Measurements from ENCODE around the gene AKTIP.
"Not testable (repeated sequence)": the region's sequence is repeated elsewhere in the genome, so short reads cannot be mapped to it uniquely, and the experiment has no call there.

The AKTIP gene

DNA sequence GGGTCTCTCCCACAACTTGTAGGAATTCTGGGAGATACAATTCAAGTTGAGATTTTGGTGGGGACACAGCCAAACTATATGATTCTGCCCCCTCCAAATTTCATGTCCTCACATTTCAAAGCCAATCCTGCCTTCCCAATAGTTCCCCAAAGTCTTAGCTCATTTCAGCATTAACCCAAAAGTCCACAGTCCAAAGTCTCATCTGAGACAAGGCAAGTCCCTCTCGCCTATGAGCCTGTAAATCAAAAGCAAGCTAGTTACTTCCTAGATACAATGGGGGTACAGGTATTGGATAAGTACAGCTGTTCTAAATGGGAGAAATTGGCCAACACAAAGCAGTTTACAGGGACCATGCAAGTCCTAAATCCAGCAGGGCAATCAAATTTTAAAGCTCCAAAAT is 9.8 kb upstream of the AKTIP start:
- H3K4me3 ChIP-seq (ENCODE audit: low read length); H3K27me3 ChIP-seq (replicated peaks; ENCODE audit: control insufficient read depth, insufficient read depth, low read length); H3K4me1 ChIP-seq (ENCODE audit: control insufficient read depth, insufficient read depth, low read length); H3K9ac ChIP-seq (ENCODE audit: low read length); H3K36me3 ChIP-seq (ENCODE audit: control insufficient read depth, insufficient read depth, low read length, severe bottlenecking); DNase-seq (ENCODE audit: low read depth); H3K9me3 ChIP-seq (ENCODE audit: control insufficient read depth, low read length): not testable (repeated sequence)

DNA sequence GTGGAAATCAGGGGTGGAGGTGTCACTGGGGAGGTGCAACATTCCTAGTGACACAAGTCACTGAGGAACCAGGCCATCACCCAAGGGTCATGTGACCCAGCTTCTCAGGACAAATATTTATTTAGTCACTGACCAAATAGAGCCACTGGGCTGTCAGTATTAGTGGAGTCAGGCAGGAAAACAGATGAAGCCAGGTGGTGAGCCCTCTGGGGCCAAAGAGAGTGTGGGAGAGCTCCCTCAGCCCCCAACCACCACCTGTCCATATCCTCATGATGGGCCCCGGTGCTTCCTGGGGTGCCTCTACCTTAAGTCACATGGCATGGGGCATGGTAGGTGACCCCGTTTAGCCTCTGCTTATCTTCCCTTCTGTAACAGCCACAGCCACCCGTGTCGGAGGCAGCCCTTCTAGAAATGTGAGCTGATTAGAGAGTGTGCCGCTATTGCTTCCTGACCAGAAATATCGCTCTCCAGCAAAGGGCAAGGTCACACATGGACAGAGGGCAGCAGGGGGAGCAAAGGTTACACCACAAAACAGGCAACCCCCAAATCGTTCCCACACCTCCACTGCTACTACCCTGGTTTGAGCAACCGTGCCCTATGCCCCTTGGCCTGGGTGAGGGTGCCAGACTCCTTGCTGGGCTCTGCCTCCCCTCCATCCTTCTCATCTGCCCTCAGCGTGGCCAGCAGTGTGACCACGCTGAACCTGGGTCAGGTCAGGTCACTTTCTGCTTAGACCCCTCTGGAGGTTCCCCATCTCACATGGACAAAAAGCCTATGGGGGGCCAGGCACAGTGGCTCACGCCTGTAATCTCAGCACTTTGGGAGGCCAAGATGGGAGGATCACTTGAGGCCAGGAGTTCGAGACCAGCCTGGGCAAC is 8.6 kb upstream of the AKTIP start:
- H3K4me3 ChIP-seq (ENCODE audit: low read length), result no peak overlapping the region
- DNase-seq (ENCODE audit: low read depth), result no peak

DNA sequence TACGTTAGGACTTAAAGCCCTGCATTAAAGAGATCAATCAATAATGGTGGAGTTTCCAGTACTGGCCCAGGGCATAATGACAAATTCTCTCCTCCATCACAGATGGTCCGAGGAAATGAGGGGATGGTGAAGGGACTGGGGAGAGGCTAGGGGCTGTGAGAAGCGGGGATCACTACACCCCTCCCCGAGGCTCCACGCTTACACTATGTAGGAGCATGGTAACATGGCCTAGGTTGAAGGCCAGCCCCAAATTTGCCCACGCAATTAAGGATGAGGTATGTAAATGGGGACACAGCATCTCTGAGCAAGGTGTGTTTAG is 8.0 kb upstream of the AKTIP start:
- H3K4me1 ChIP-seq (ENCODE audit: control insufficient read depth, insufficient read depth, low read length), result peaks cover 6% of the 10 kb centered on the region
- DNase-seq (ENCODE audit: low read depth), result no peak
- no peaks in the 10 kb centered on the region for H3K27me3 ChIP-seq (replicated peaks; ENCODE audit: control insufficient read depth, insufficient read depth, low read length)

More for the DNA sequence above, 8.6 kb upstream of the AKTIP start:
- H3K9ac ChIP-seq (ENCODE audit: low read length), result no peak overlapping the region
- no peaks in the 10 kb centered on the region for H3K36me3 ChIP-seq (ENCODE audit: control insufficient read depth, insufficient read depth, low read length, severe bottlenecking)
- peaks cover 6% of the 10 kb centered on the region for H3K4me1 ChIP-seq (ENCODE audit: control insufficient read depth, insufficient read depth, low read length)
- H3K27me3 ChIP-seq (replicated peaks; ENCODE audit: control insufficient read depth, insufficient read depth, low read length), result no peaks in the 10 kb centered on the region
- H3K9me3 ChIP-seq (ENCODE audit: control insufficient read depth, low read length), result no peaks in the 10 kb centered on the region

DNA sequence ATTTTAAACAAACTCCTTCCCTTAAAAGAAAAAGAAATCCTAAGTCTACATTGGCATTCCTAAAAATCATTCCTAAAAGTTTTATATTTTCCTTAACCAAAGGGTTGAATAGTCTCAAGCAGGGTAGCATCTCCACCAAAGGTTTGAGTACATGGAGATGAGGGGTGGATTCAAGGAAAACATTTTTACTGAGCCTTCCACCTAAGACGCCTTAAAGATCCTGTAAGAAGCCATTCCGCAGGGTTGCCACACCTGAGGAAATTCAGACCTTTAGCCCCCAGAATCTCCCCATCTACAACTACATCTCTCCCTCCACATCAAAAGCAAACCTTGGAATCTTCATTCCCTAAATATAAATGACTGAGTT is 7.7 kb upstream of the AKTIP start:
- Histone ChIP-seq H3K9me3 (ENCODE audit: control insufficient read depth, low read length) (no peaks in the 10 kb centered on the region), H3K27me3 (replicated peaks; ENCODE audit: control insufficient read depth, insufficient read depth, low read length) (no peaks in the 10 kb centered on the region), H3K4me1 (ENCODE audit: control insufficient read depth, insufficient read depth, low read length) (peaks cover 6% of the 10 kb centered on the region), H3K4me3 (ENCODE audit: low read length) (no peak overlapping the region), H3K36me3 (ENCODE audit: control insufficient read depth, insufficient read depth, low read length, severe bottlenecking) (no peaks in the 10 kb centered on the region), H3K9ac (ENCODE audit: low read length) (peak overlapping the region; percentile 5)
- no peak for DNase-seq (ENCODE audit: low read depth)

More for the DNA sequence above, 8.0 kb upstream of the AKTIP start:
- Histone ChIP-seq H3K9me3 (ENCODE audit: control insufficient read depth, low read length) (no peaks in the 10 kb centered on the region), H3K4me3 (ENCODE audit: low read length) (no peak overlapping the region), H3K36me3 (ENCODE audit: control insufficient read depth, insufficient read depth, low read length, severe bottlenecking) (no peaks in the 10 kb centered on the region), H3K9ac (ENCODE audit: low read length) (no peak overlapping the region)

DNA sequence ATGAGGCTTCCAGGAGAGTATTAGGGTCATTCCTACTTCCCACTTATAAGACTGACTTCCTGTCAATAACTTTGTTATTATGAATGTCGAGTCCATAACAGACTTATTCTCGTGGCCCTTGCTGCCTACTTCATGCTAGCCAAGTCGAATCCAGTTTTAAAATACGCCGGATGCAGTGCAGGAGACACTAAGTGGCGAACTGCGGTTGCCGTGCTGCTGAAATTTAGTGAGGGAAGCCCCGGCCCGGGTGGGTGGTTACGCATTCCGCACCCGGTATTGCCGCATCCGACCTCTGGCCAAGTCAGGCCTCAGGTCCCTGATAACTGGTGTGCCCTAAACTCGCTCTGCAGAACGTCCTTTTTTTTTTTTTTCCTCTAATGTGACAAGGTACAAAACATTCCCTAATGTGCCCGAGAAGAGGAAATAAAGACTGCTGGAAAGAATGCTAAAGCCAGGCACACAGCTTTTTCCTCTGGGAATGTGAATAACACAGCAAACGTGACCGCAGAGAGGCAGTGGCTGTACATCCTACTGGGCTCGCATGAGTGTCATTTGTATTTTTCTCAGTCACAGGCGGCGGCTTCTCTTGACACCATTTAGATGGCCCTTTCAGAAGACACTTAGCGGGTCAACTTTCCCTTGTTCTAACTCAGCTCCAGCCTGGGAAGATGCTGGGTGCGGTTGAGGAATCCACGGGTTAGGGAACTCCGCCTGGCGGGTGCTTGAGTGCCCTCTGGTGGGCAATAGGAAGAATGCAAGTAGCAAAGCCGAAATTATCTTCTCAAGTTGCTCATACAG is 7.1 kb upstream of the AKTIP start:
- peak; percentile 87 for DNase-seq (ENCODE audit: low read depth)
- H3K9me3 ChIP-seq (ENCODE audit: control insufficient read depth, low read length), result no peaks in the 10 kb centered on the region
- peak overlapping the region; percentile 58 for H3K4me3 ChIP-seq (ENCODE audit: low read length)
- H3K4me1 ChIP-seq (ENCODE audit: control insufficient read depth, insufficient read depth, low read length), result peaks cover 6% of the 10 kb centered on the region
- no peaks in the 10 kb centered on the region for H3K36me3 ChIP-seq (ENCODE audit: control insufficient read depth, insufficient read depth, low read length, severe bottlenecking)
- peak overlapping the region; percentile 57 for H3K9ac ChIP-seq (ENCODE audit: low read length)
- H3K27me3 ChIP-seq (replicated peaks; ENCODE audit: control insufficient read depth, insufficient read depth, low read length), result no peaks in the 10 kb centered on the region

DNA sequence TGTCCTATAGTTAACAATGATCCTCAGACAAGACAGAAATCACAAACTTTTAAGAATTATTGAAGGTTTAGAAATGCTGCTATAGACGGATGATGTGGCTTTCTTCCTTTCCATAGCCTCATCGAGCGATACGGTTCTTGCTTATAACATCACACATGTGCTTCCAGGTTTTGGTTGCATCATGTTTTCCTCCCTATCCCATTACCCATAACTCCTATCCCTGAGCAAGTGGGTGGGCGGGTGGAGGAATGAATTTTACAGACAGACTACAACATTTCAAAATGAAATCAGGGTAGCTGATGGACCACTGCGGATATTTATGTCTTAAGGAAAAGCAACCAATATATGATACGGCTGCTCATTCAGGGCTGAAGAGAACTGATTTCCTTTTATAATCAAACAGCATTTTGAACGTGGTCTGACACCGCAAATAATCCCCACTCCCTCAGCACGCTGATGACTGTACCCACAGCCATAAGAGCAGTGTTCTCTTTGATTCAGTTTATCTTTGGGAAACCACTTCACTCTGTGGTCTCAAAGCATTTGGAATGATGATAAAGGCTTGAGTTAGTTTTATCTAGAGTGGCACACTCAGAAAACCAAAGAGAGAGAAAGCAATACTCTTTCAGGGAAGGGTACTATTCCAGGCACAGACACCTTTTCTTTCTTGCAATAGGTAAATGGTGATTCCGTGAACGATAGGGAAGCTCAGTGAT is 4.6 kb upstream of the AKTIP start:
- Histone ChIP-seq H3K36me3 (ENCODE audit: control insufficient read depth, insufficient read depth, low read length, severe bottlenecking) (no peaks in the 10 kb centered on the region), H3K9ac (ENCODE audit: low read length) (no peak overlapping the region), H3K4me3 (ENCODE audit: low read length) (no peak overlapping the region), H3K27me3 (replicated peaks; ENCODE audit: control insufficient read depth, insufficient read depth, low read length) (no peaks in the 10 kb centered on the region), H3K4me1 (ENCODE audit: control insufficient read depth, insufficient read depth, low read length) (peaks cover 17% of the 10 kb centered on the region), H3K9me3 (ENCODE audit: control insufficient read depth, low read length) (no peaks in the 10 kb centered on the region)
- DNase-seq (ENCODE audit: low read depth), result no peak

DNA sequence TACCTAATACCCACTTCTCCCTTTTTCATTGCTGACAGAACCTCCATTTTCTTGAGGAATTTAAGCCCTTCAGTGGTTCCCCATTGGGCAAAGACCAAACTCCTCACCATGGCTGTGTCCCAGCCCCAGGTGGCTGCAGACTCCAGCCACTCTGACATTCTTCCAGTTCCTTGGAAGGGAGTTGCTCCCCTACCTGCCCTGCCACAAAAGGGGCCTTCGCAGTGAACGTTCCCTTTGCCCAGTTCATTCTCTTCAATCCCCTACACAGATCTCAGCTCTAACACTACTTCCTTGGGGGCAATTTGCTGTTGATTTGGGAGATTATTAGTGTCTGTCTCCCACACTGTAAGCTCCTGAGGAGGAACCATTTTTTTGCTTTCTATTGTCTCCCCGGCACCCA is 3.2 kb upstream of the AKTIP start:
- Histone ChIP-seq H3K9ac (ENCODE audit: low read length) (no peak overlapping the region), H3K36me3 (ENCODE audit: control insufficient read depth, insufficient read depth, low read length, severe bottlenecking) (no peaks in the 10 kb centered on the region), H3K9me3 (ENCODE audit: control insufficient read depth, low read length) (no peaks in the 10 kb centered on the region), H3K4me3 (ENCODE audit: low read length) (no peak overlapping the region), H3K4me1 (ENCODE audit: control insufficient read depth, insufficient read depth, low read length) (peaks cover 28% of the 10 kb centered on the region), H3K27me3 (replicated peaks; ENCODE audit: control insufficient read depth, insufficient read depth, low read length) (no peaks in the 10 kb centered on the region)
- no peak for DNase-seq (ENCODE audit: low read depth)

DNA sequence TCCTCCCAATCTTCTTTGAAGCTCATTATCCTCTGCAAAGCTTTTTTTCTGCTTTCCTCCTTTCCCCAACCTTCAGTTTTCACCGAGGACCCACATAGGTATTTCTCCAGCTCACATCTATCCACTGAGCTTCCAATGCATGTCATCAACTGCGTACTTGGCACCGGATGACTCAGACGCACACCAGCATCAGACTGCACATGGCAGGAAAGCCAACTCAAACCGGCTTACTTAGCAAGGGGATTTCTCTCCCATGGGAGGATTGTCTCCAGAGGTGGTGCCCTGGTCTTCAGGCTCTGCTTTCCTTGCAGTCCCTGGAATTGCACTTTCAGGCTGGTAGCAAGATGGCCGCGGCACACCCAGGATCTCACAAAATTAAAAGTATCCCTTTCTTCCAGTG is 1.7 kb upstream of the AKTIP start:
- Histone ChIP-seq H3K27me3 (replicated peaks; ENCODE audit: control insufficient read depth, insufficient read depth, low read length) (no peaks in the 10 kb centered on the region), H3K9me3 (ENCODE audit: control insufficient read depth, low read length) (no peaks in the 10 kb centered on the region), H3K36me3 (ENCODE audit: control insufficient read depth, insufficient read depth, low read length, severe bottlenecking) (no peaks in the 10 kb centered on the region), H3K9ac (ENCODE audit: low read length) (peak overlapping the region; percentile 87), H3K4me3 (ENCODE audit: low read length) (peak overlapping the region; percentile 78), H3K4me1 (ENCODE audit: control insufficient read depth, insufficient read depth, low read length) (peaks cover 29% of the 10 kb centered on the region)
- DNase-seq (ENCODE audit: low read depth), result no peak

DNA sequence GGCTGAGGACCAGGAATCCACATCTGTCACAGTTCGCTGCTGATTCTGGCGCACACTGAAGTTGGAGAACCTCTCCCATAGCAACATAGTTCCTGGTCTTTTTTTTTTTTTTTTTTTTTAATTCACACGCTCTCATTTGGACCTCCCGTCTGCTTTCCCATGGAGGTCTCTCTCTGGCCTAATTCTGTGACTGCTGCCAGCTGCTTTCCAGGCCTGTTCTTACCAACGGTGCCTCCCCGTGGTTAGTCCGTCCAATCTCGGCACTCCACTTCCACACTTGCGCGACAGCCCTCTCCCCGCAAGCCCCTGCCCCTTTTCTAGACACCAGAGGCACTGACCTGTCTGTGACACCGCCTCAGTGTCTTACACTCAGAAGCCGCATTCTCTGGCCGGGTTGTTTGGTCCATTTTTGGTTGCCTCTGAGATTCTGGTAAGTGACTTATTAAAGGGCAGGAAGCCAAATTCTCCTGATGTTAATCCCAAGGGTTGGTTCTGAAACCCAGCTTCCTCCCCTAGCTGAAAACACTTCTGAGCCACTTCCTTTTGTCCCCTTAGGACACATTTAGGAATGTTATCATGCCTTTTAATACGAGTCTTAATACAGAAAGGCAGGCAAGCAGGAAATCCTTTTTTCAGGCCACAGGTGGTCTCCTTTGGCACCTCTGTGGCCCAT is 1.1 kb upstream of the AKTIP start:
- Histone ChIP-seq H3K27me3 (replicated peaks; ENCODE audit: control insufficient read depth, insufficient read depth, low read length) (no peaks in the 10 kb centered on the region), H3K36me3 (ENCODE audit: control insufficient read depth, insufficient read depth, low read length, severe bottlenecking) (peaks cover under 1% of the 10 kb centered on the region), H3K9me3 (ENCODE audit: control insufficient read depth, low read length) (no peaks in the 10 kb centered on the region), H3K9ac (ENCODE audit: low read length) (peak overlapping the region; percentile 87), H3K4me3 (ENCODE audit: low read length) (peak overlapping the region; percentile 78), H3K4me1 (ENCODE audit: control insufficient read depth, insufficient read depth, low read length) (peaks cover 29% of the 10 kb centered on the region)
- peak; percentile 49 for DNase-seq (ENCODE audit: low read depth)

DNA sequence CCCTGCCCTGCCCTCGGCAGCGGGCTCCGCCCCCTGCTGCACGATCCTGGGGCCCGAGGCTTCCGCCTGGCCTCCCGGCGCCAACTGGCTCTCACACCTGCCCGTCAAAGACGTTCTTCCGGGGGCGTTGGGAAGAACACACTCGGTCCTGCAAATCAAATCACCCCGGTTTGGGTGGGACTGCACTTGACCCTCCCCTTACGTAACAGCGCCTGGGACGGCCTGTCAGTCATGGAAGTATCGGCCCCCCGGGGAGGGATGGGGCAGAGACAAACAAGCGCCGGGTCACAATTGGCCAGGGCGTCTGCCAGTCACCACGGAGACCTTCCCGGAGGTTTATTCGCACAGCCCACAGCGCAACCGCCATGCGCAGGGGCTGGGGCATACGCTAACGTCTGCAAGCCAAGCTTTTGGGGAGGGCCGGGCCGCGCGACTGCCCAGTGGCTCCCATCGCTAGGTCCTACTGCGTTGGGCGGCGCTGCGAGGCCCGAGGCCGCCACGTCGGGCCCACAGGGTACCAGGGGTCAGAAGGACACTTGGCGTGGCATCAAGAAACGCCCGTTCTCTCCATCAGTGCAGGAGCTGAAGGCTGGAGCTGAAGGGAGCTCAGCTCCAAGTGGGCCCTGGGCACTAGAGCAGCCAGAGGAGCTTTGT is 388 bp upstream of the AKTIP start:
- Histone ChIP-seq H3K9me3 (ENCODE audit: control insufficient read depth, low read length) (no peaks in the 10 kb centered on the region), H3K27me3 (replicated peaks; ENCODE audit: control insufficient read depth, insufficient read depth, low read length) (no peaks in the 10 kb centered on the region)
- peak; percentile 100 for DNase-seq (ENCODE audit: low read depth)

More for the DNA sequence above, 388 bp upstream of the AKTIP start:
- Histone ChIP-seq H3K36me3 (ENCODE audit: control insufficient read depth, insufficient read depth, low read length, severe bottlenecking) (peaks cover 8% of the 10 kb centered on the region), H3K4me1 (ENCODE audit: control insufficient read depth, insufficient read depth, low read length) (peaks cover 29% of the 10 kb centered on the region), H3K9ac (ENCODE audit: low read length) (peak overlapping the region; percentile 87), H3K4me3 (ENCODE audit: low read length) (peak overlapping the region; percentile 78)
